Trophoblast cell (in vitro differentiated cells and primary cell): ENCODE data around the gene LRFN2.

ENCODE experiments used
- DNase-seq, 2 donors: peaks; one replicate each; pipeline ENCODE4 v3.0.0-alpha.2; 2016
- H2AFZ ChIP-seq: 2 replicates; pipeline ENCODE4 v1.6.1; 2013; ENCODE audit warnings: low read length, moderate library complexity, mild to moderate bottlenecking; ENCODE audit not compliant: insufficient read depth, poor library complexity
- H2AK5ac ChIP-seq: 2 replicates; pipeline ENCODE4 v1.6.1; 2013; ENCODE audit warnings: mild to moderate bottlenecking, low read length
- H2BK120ac ChIP-seq: 2 replicates; pipeline ENCODE4 v1.6.1; 2013; ENCODE audit warnings: low read length, mild to moderate bottlenecking, moderate library complexity; ENCODE audit not compliant: insufficient read depth, poor library complexity
- H2BK12ac ChIP-seq: 2 replicates; pipeline ENCODE4 v1.6.1; 2013; ENCODE audit warnings: mild to moderate bottlenecking, low read length, moderate library complexity
- H2BK5ac ChIP-seq: 2 replicates; pipeline ENCODE4 v1.6.1; 2013; ENCODE audit warnings: low read length, low read depth, moderate library complexity, mild to moderate bottlenecking; ENCODE audit not compliant: poor library complexity
- H3K14ac ChIP-seq: 2 replicates; pipeline ENCODE4 v1.6.1; 2013; ENCODE audit warnings: mild to moderate bottlenecking, low read length
- H3K18ac ChIP-seq: 2 replicates; pipeline ENCODE4 v1.6.1; 2013; ENCODE audit warnings: mild to moderate bottlenecking, low read length
- H3K23ac ChIP-seq: 2 replicates; pipeline ENCODE4 v1.6.1; 2013; ENCODE audit warnings: low read length
- H3K27ac ChIP-seq: 2 replicates; pipeline ENCODE4 v1.5.1; 2013; ENCODE audit warnings: low read depth, mild to moderate bottlenecking, inconsistent platforms, low read length, moderate library complexity
- H3K27me3 ChIP-seq: 2 replicates; pipeline ENCODE4 v1.6.1; 2013; ENCODE audit warnings: inconsistent platforms, mild to moderate bottlenecking, low read length, moderate library complexity; ENCODE audit not compliant: insufficient read depth
- H3K36me3 ChIP-seq, 2 experiments: 1 replicate in 1 of 2; 2 replicates in 1 of 2; pipeline ENCODE4 v1.6.1; 2013; ENCODE audit warnings: low read length in 2 of 2, mild to moderate bottlenecking in 2 of 2, moderate library complexity in 1 of 2; ENCODE audit not compliant: insufficient read depth in 2 of 2, control insufficient read depth in 1 of 2
- H3K4ac ChIP-seq: 2 replicates; pipeline ENCODE4 v1.6.1; 2013; ENCODE audit warnings: low read depth, mild to moderate bottlenecking, low read length, moderate library complexity
- H3K4me1 ChIP-seq, 2 experiments: 1 replicate in 1 of 2; 2 replicates in 1 of 2; pipeline ENCODE4 v1.6.1; 2013; ENCODE audit warnings: low read length in 2 of 2, mild to moderate bottlenecking in 2 of 2, moderate library complexity in 1 of 2; ENCODE audit not compliant: insufficient read depth in 2 of 2, control insufficient read depth in 1 of 2
- H3K4me2 ChIP-seq: 2 replicates; pipeline ENCODE4 v1.6.1; 2013; ENCODE audit warnings: inconsistent platforms, mild to moderate bottlenecking, low read length, moderate library complexity
- H3K4me3 ChIP-seq: 2 replicates; pipeline ENCODE4 v1.5.1; 2013; ENCODE audit warnings: mild to moderate bottlenecking, low read depth, low read length, inconsistent platforms
- H3K79me1 ChIP-seq: one replicate; pipeline ENCODE4 v1.6.1; 2013; ENCODE audit warnings: low read length
- H3K79me2 ChIP-seq: 2 replicates; pipeline ENCODE4 v1.6.1; 2013; ENCODE audit warnings: low read length, mild to moderate bottlenecking; ENCODE audit not compliant: control insufficient read depth, insufficient read depth, poor library complexity
- H3K9ac ChIP-seq: 2 replicates; pipeline ENCODE4 v1.6.1; 2013; ENCODE audit warnings: mild to moderate bottlenecking, low read length
- H3K9me3 ChIP-seq: 2 replicates; pipeline ENCODE4 v1.6.1; 2013; ENCODE audit warnings: low read depth, mild to moderate bottlenecking, control low read depth, inconsistent platforms, low read length; ENCODE audit not compliant: insufficient read depth
- H4K12ac ChIP-seq: 2 replicates; pipeline ENCODE4 v1.6.1; 2013; ENCODE audit warnings: low read depth, mild to moderate bottlenecking, low read length, moderate library complexity
- H4K8ac ChIP-seq: 2 replicates; pipeline ENCODE4 v1.6.1; 2013; ENCODE audit warnings: low read depth, mild to moderate bottlenecking, low read length, moderate library complexity
- H4K91ac ChIP-seq: one replicate; pipeline ENCODE4 v1.6.1; 2013; ENCODE audit warnings: low read depth, mild to moderate bottlenecking, low read length, moderate library complexity
- WGBS: extraction: QIAGEN DNeasy Blood & Tissue Kit; methylation state at CpG from one replicate; pipeline ENCODE4 v1.1.7; 2013; ENCODE audit warnings: missing lambda C conversion rate; ENCODE audit not compliant: insufficient read length, insufficient coverage; ENCODE audit errors: extremely low coverage; 5-methylcytosine and 5-hydroxymethylcytosine counted together

Gene LRFN2

DNA sequence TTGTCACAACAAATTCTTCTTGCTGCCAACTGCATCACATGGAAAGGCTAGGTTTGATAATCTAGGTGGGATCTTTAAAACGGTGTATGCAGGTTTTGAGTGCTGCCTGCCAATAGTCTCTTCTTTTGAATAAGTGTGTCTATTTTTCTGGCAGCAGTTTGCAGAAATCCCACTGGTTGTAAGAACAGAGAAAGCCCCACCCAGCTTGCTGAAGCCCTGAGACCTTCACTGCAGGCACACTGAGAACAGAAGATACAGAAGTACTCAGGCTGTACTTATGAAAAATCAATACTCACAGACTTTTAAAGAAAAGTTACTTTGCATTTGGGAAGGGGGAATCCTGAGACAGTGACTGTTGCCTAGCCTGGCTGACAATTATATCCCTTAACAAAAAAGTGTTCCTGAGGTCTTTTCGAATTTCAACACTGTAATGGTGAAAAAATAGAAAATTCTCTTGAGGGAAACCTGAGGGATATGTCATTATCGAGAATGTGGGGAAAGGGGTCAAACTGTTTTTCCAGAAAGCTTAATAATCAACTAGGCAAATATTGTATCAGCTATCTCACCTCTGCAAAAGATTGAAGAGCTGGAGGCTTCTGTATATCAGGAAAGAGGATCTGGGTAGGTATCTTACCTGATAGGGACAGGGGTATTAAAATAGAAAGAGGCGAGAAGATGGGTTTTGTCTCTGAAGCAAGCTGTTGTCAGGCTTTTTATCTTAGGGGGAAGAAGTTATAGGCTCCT is 199.9 kb downstream of the LRFN2 start:
- Histone ChIP-seq H3K4me3 (no peak overlapping the region), H3K4me1 (no peaks in the 10 kb centered on the region), H3K14ac (no peak overlapping the region), H3K9me3 (no peaks in the 10 kb centered on the region), H2AFZ (no peak overlapping the region), H3K27me3 (no peaks in the 10 kb centered on the region), H3K18ac (no peak overlapping the region), H2BK5ac (no peak overlapping the region), H3K23ac (no peak overlapping the region), H3K36me3 (no peaks in the 10 kb centered on the region), H4K12ac (no peak overlapping the region), H3K9ac (no peak overlapping the region), H3K27ac (no peak overlapping the region), H2BK12ac (no peak overlapping the region), H2AK5ac (no peak overlapping the region), H3K79me1 (no peaks in the 10 kb centered on the region), H2BK120ac (no peak overlapping the region), H4K8ac (no peak overlapping the region), H3K79me2 (no peaks in the 10 kb centered on the region), H4K91ac (no peak overlapping the region), H3K4ac (no peak overlapping the region), H3K4me2 (no peak overlapping the region)
- no peak for DNase-seq
- WGBS = no CpG with 5 or more reads among the region's 4 CpGs

DNA sequence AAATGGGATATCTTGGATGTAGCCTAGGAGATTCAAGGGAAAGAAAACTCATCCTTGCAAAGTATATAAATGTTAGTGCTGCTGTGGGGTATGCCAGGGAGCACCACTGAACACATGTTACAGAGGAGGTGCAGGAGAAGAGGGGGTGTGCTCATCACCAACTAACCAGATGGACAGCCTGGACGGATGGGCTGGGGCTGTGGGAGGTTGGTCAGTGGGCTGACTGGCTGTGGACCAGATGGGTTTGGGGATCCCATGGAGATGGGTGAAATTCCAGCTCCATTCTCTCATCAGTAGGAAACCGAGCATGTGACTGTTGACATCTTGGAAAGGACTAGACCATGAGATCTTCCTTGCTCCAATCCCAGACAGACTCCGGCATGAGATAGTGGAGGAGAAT is 201.0 kb downstream of the LRFN2 start:
- Histone ChIP-seq H3K18ac (no peak overlapping the region), H4K91ac (no peak overlapping the region), H2BK120ac (no peak overlapping the region), H2AK5ac (no peak overlapping the region), H3K4me1 (no peaks in the 10 kb centered on the region), H2BK5ac (no peak overlapping the region), H3K4ac (no peak overlapping the region), H3K36me3 (no peaks in the 10 kb centered on the region), H2BK12ac (no peak overlapping the region), H3K14ac (no peak overlapping the region), H3K27ac (no peak overlapping the region), H3K27me3 (no peaks in the 10 kb centered on the region), H3K79me1 (no peaks in the 10 kb centered on the region), H3K4me2 (no peak overlapping the region), H3K9ac (no peak overlapping the region), H3K4me3 (no peak overlapping the region), H3K23ac (no peak overlapping the region), H2AFZ (no peak overlapping the region), H4K12ac (no peak overlapping the region), H4K8ac (no peak overlapping the region), H3K79me2 (no peaks in the 10 kb centered on the region), H3K9me3 (no peaks in the 10 kb centered on the region)
- WGBS = no CpG with 5 or more reads among the region's 3 CpGs
- no peak for DNase-seq

DNA sequence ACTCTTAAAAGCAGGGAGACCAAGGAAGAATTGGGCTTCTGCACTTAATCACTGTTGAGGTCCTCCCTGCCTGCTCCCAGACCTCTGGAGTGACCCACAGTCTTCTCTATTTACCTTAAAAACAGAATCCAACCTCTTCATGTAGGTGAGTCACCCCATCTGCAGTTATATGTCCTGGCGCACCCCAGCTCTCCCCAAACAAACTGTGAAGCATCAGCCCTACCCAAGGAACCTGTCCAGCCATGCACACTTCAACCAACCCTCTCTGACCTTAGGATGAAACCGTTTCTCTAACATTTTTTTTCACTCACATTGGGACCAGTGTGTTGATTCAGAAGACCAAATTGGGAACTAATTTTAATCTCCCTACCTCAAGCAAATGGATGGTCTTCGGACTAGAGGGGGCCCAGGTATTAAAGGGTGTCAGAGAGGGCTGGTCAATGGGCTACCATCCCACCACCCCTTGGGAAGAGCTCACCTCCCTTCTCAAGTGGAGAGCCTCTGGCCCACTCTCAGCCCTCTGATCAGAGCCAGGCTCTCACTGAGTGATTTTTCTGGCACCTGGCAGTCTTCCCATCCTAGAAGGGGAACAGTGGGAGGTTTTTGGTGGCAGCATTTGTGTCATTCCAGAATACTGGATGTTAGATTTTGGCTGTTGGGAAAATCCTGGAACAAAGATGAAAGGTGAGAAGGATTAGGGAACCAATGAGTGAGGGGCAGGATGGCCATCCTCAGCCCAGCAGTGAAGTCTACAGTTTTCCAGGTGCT is 203.6 kb downstream of the LRFN2 start:
- no peak overlapping the region for H2BK120ac ChIP-seq
- H3K23ac ChIP-seq = no peak overlapping the region
- H4K8ac ChIP-seq = no peak overlapping the region
- H2BK12ac ChIP-seq = no peak overlapping the region
- DNase-seq = no peak
- H4K12ac ChIP-seq = no peak overlapping the region
- H3K27ac ChIP-seq = no peak overlapping the region
- no peaks in the 10 kb centered on the region for H3K9me3 ChIP-seq
- no peaks in the 10 kb centered on the region for H3K79me2 ChIP-seq
- no peak overlapping the region for H4K91ac ChIP-seq
- H3K36me3 ChIP-seq = no peaks in the 10 kb centered on the region
- no peak overlapping the region for H2AFZ ChIP-seq
- no CpG with 5 or more reads among the region's 3 CpGs for WGBS
- H3K18ac ChIP-seq = no peak overlapping the region
- no peak overlapping the region for H2BK5ac ChIP-seq
- no peak overlapping the region for H3K14ac ChIP-seq
- H3K79me1 ChIP-seq = no peaks in the 10 kb centered on the region
- no peaks in the 10 kb centered on the region for H3K4me1 ChIP-seq
- no peak overlapping the region for H2AK5ac ChIP-seq
- H3K9ac ChIP-seq = no peak overlapping the region
- no peak overlapping the region for H3K4me2 ChIP-seq
- H3K4ac ChIP-seq = no peak overlapping the region
- no peak overlapping the region for H3K4me3 ChIP-seq
- H3K27me3 ChIP-seq = no peaks in the 10 kb centered on the region

DNA sequence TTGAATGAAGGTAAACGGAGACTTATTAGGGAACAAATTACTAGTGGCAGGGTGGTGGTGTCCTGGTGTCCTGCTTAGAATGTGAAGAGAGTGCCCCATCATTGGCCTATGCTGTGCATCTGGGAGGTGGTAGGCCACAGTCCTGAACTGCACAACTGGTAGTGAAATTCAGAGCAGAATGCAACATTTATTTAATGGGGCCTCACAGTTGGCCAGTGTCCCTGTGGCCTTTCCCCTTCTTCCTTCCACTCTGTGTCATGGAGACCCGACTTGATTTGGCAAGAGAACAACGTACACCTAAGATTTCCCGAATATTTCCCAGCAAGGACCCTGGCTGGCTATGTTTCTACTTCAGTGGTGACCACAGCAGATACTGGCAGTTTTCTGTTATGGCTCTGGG is 206.9 kb downstream of the LRFN2 start:
- Histone ChIP-seq H3K4ac (no peak overlapping the region), H3K79me1 (no peaks in the 10 kb centered on the region), H3K79me2 (no peaks in the 10 kb centered on the region), H2BK5ac (no peak overlapping the region), H3K23ac (no peak overlapping the region), H2BK120ac (no peak overlapping the region), H4K12ac (no peak overlapping the region), H2AK5ac (no peak overlapping the region), H2AFZ (no peak overlapping the region), H3K9ac (no peak overlapping the region), H3K27me3 (no peaks in the 10 kb centered on the region), H3K36me3 (no peaks in the 10 kb centered on the region), H4K91ac (no peak overlapping the region), H2BK12ac (no peak overlapping the region), H3K27ac (no peak overlapping the region), H4K8ac (no peak overlapping the region), H3K4me2 (no peak overlapping the region), H3K4me3 (no peak overlapping the region), H3K9me3 (no peaks in the 10 kb centered on the region), H3K4me1 (no peaks in the 10 kb centered on the region), H3K14ac (no peak overlapping the region), H3K18ac (no peak overlapping the region)
- no CpG with 5 or more reads among the region's 4 CpGs for WGBS
- no peak for DNase-seq
